Occipital lobe (tissue), 2 donors: Measurements from ENCODE around the gene DHCR24. TPM values are rescaled to one million over a fixed set of nuclear protein-coding genes. Genes with fewer than 3 reads are reported as not detected.

Experiments
- DNase-seq: peaks from one replicate; lab custom pipeline; 2025; lab: John Stamatoyannopoulos, UW
- total RNA-seq: library from RNA; depleted of rRNA; stranded (reverse); fragments of >200 nt; gene quantifications from one replicate; pipeline ENCODE4 v1.2.3, GENCODE V29; 2014

The DHCR24 gene
- total RNA-seq, 1 donor from 2014 or later: 40.7 TPM

- no peak for DNase-seq
These were observed 68.4 kb downstream of the DHCR24 start for GRCh38 chr1:54818461-54819194.

GRCh38 chr1:54816951-54817350, 70.0 kb downstream of the DHCR24 start:
- DNase-seq: no peak

GRCh38 chr1:54816130-54816529, 70.9 kb downstream of the DHCR24 start:
- DNase-seq: no peak

- no peak for DNase-seq
These were observed 71.7 kb downstream of the DHCR24 start for GRCh38 chr1:54815086-54815876.

- DNase-seq: no peak
These were observed 72.4 kb downstream of the DHCR24 start for GRCh38 chr1:54814571-54814970.

- DNase-seq: no peak
These were observed 72.9 kb downstream of the DHCR24 start for GRCh38 chr1:54814126-54814498.

GRCh38 chr1:54813485-54814125, 73.4 kb downstream of the DHCR24 start:
- no peak for DNase-seq

GRCh38 chr1:54812801-54813484, 74.1 kb downstream of the DHCR24 start:
- no peak for DNase-seq

- DNase-seq: no peak
These were observed 75.0 kb downstream of the DHCR24 start for GRCh38 chr1:54811739-54812655.

- no peak for DNase-seq
These were observed 75.9 kb downstream of the DHCR24 start for GRCh38 chr1:54811066-54811465.

- peak; percentile 15 for DNase-seq
These were observed 76.6 kb downstream of the DHCR24 start for GRCh38 chr1:54810153-54810942.

GRCh38 chr1:54809496-54810074, 77.4 kb downstream of the DHCR24 start:
- no peak for DNase-seq

GRCh38 chr1:54808443-54809207, 78.4 kb downstream of the DHCR24 start:
- no peak for DNase-seq

GRCh38 chr1:54807756-54808155, 79.2 kb downstream of the DHCR24 start:
- DNase-seq: no peak

- DNase-seq: no peak
These were observed 79.9 kb downstream of the DHCR24 start for GRCh38 chr1:54806931-54807611.

GRCh38 chr1:54805981-54806381, 81.0 kb downstream of the DHCR24 start:
- DNase-seq: no peak

GRCh38 chr1:54805466-54805865, 81.5 kb downstream of the DHCR24 start:
- DNase-seq: no peak

GRCh38 chr1:54804471-54805132, 82.4 kb downstream of the DHCR24 start:
- DNase-seq: no peak
